ENCODE data around the gene EYS. TPM values are rescaled to one million over a fixed set of nuclear protein-coding genes. Genes with fewer than 3 reads are reported as not detected.

Gene EYS
- total and polyA plus RNA-seq, 2 experiments from 2014 or later, result 0.04 TPM; not detected in 1

DNA sequence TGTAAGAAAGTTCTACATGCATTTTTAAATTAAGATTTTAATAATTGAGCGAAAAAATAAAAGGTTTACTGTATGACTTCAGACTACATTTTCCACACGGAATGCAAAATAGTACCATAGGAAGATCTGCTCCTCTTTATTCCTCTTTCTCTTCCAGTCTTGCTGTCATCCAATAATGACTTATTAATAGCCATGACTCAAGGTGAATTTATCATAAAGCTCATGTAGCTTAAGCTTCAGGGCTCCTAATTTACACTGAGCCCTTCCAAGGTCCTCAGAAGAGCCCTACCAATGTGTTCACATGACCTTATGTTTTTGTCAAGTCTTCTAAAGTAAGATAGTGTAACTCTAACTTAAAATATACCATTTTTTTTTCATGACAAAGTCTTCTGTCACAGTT lies 1561.4 kb downstream of the EYS start:
- H3K4me2 ChIP-seq (ENCODE audit: unreplicated experiment), result no peak overlapping the region
- no peaks in the 10 kb centered on the region for H4K20me1 ChIP-seq (ENCODE audit: insufficient read depth)
- H3K4me1 ChIP-seq (ENCODE audit: insufficient read depth), result no peaks in the 10 kb centered on the region
- no peaks in the 10 kb centered on the region for H3K9me2 ChIP-seq (ENCODE audit: insufficient read depth)
- in situ Hi-C loops (cut with MboI), result no loop called here
- DNase-seq, result no peak
- no peaks in the 10 kb centered on the region for H3K36me3 ChIP-seq (ENCODE audit: low read depth)
- no peaks in the 10 kb centered on the region for H3K9me3 ChIP-seq (ENCODE audit: low read depth)
- no peaks in the 10 kb centered on the region for H3K79me2 ChIP-seq (ENCODE audit: insufficient read depth)
- TF ChIP-seq EZH2phosphoT487 (IDR thresholded peaks at IDR 0.05; ENCODE audit: insufficient read depth, low read depth), result no peak
- no peak for TF ChIP-seq EZH2 (IDR thresholded peaks at IDR 0.05; ENCODE audit: insufficient read depth, poor library complexity, severe bottlenecking)
- H3K27me3 ChIP-seq (replicated peaks; ENCODE audit: insufficient read depth), result no peaks in the 10 kb centered on the region
- H3F3A ChIP-seq (ENCODE audit: insufficient read depth), result no peaks in the 10 kb centered on the region
- no peak overlapping the region for H2AFZ ChIP-seq
- WGBS, 2 experiments (ENCODE audit: low coverage in 1 of 2, low lambda C conversion rate in 2 of 2, missing lambda C conversion rate in 2 of 2), result 48 to 52% methylated on average over 2 of the region's 2 CpGs
- no peak overlapping the region for H3K27ac ChIP-seq
- H3K4me3 ChIP-seq, result no peak overlapping the region
- no peak overlapping the region for H3K9ac ChIP-seq

DNA sequence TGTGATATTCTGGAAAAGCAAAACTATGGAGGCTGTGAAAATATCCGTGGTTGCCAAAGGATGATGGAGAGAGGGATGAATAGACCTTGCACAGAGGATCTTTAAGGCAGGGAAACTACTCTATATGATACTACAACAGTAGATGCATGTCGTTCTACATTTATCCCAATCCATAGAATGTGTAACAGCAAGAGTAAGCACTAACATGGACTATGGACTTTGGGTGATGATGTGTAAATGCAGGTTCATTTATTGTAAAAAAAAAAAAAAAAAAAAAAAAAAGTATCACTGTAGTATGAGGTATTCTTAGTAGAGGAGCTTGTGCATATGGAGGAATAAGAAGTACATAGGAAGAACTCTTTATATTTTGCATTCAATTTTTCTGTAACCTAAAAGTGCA lies 1563.9 kb downstream of the EYS start:
- Histone ChIP-seq H3K27ac (no peak overlapping the region), H3K79me2 (ENCODE audit: insufficient read depth) (no peaks in the 10 kb centered on the region), H3K27me3 (replicated peaks; ENCODE audit: insufficient read depth) (no peaks in the 10 kb centered on the region), H3K9me3 (ENCODE audit: low read depth) (no peaks in the 10 kb centered on the region), H3K36me3 (ENCODE audit: low read depth) (no peaks in the 10 kb centered on the region), H3K4me3 (no peak overlapping the region), H4K20me1 (ENCODE audit: insufficient read depth) (no peaks in the 10 kb centered on the region), H2AFZ (no peak overlapping the region), H3K9me2 (ENCODE audit: insufficient read depth) (no peaks in the 10 kb centered on the region), H3K4me1 (ENCODE audit: insufficient read depth) (no peaks in the 10 kb centered on the region), H3K9ac (no peak overlapping the region), H3F3A (ENCODE audit: insufficient read depth) (no peaks in the 10 kb centered on the region), H3K4me2 (ENCODE audit: unreplicated experiment) (no peak overlapping the region)
- no peak for TF ChIP-seq EZH2phosphoT487 (IDR thresholded peaks at IDR 0.05; ENCODE audit: insufficient read depth, low read depth)
- no peak for TF ChIP-seq EZH2 (IDR thresholded peaks at IDR 0.05; ENCODE audit: insufficient read depth, poor library complexity, severe bottlenecking)
- in situ Hi-C loops (cut with MboI), result no loop called here
- 30 to 38% methylated on average over 2 of the region's 2 CpGs for WGBS, 2 experiments (ENCODE audit: low coverage in 1 of 2, low lambda C conversion rate in 2 of 2, missing lambda C conversion rate in 2 of 2)
- DNase-seq, result no peak

DNA sequence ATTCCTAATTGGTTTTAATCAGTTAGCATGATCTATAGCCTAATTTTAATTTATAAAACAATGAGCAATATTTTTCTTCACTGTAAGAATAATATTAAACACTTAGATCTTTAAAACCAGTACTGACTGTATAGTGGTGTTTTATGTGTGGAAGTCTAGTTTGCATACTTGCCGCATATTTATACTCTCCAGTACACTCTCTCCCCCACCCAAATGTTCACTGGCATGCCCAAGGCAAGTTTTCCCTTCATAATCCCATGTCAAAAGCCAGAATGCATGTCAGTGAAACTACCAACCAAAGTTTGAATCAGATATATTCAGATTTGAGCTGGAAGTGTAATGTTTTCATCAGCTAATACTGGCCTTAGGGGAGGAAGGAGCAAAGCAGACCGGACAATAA lies 1565.3 kb downstream of the EYS start:
- 67 to 71% methylated on average over 2 of the region's 2 CpGs for WGBS, 2 experiments (ENCODE audit: low coverage in 1 of 2, low lambda C conversion rate in 2 of 2, missing lambda C conversion rate in 2 of 2)
- Histone ChIP-seq H3K4me1 (ENCODE audit: insufficient read depth) (no peaks in the 10 kb centered on the region), H3K4me3 (no peak overlapping the region), H3K9me3 (ENCODE audit: low read depth) (no peaks in the 10 kb centered on the region), H3K36me3 (ENCODE audit: low read depth) (no peaks in the 10 kb centered on the region), H3K27me3 (replicated peaks; ENCODE audit: insufficient read depth) (no peaks in the 10 kb centered on the region), H4K20me1 (ENCODE audit: insufficient read depth) (no peaks in the 10 kb centered on the region), H3K4me2 (ENCODE audit: unreplicated experiment) (no peak overlapping the region), H3K9me2 (ENCODE audit: insufficient read depth) (no peaks in the 10 kb centered on the region), H3K27ac (no peak overlapping the region), H3K79me2 (ENCODE audit: insufficient read depth) (no peaks in the 10 kb centered on the region), H3K9ac (no peak overlapping the region), H2AFZ (no peak overlapping the region), H3F3A (ENCODE audit: insufficient read depth) (no peaks in the 10 kb centered on the region)
- in situ Hi-C loops (cut with MboI), result no loop called here
- no peak for DNase-seq
- TF ChIP-seq EZH2 (IDR thresholded peaks at IDR 0.05; ENCODE audit: insufficient read depth, poor library complexity, severe bottlenecking) (no peak), EZH2phosphoT487 (IDR thresholded peaks at IDR 0.05; ENCODE audit: insufficient read depth, low read depth) (no peak)

DNA sequence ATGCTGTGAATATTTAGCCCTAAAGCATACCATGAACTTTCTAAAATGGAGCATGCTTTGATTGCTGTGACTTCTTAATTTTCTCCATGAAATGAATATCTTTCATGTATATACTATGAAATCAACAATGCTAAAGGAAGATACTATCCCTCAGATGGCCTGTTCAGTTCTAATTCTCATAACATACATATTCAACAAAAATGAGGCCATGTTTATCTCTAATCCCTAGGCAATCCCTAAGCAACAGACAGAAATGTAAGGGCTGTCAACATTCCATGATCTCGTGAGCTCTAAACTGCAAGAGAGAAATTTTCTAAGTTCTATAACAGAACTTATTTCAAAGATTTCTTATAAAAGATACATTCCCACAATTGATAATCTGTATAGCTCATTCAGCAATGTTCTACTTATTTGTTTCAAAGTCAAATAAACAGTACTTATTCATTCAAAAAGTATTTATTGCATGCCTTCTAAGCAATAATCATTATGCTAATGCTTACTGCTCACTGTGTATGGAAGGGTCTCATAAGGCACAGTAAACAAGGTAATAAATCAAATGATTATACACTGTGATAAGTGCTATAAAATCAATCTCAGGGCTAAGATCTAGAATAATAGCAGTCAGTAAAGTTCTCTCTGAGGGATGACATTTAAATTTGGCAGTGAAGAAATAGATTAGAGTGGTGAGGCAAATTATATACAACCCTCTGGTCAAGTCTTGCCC lies 1578.6 kb downstream of the EYS start:
- DNase-seq, result no peak
- H3K4me1 ChIP-seq (ENCODE audit: insufficient read depth), result no peaks in the 10 kb centered on the region
- 21 to 26% methylated on average over 1 of the region's 1 CpG for WGBS, 2 experiments (ENCODE audit: low coverage in 1 of 2, low lambda C conversion rate in 2 of 2, missing lambda C conversion rate in 2 of 2)

More for the DNA sequence above, 1578.6 kb downstream of the EYS start:
- H2AFZ ChIP-seq, result no peak overlapping the region
- H3K36me3 ChIP-seq (ENCODE audit: low read depth), result no peaks in the 10 kb centered on the region
- no peaks in the 10 kb centered on the region for H3K27me3 ChIP-seq (replicated peaks; ENCODE audit: insufficient read depth)
- H3K79me2 ChIP-seq (ENCODE audit: insufficient read depth), result no peaks in the 10 kb centered on the region
- H3K9ac ChIP-seq, result no peak overlapping the region
- in situ Hi-C loops (cut with MboI), result no loop called here
- no peaks in the 10 kb centered on the region for H3F3A ChIP-seq (ENCODE audit: insufficient read depth)
- no peak for TF ChIP-seq EZH2phosphoT487 (IDR thresholded peaks at IDR 0.05; ENCODE audit: insufficient read depth, low read depth)
- H3K9me3 ChIP-seq (ENCODE audit: low read depth), result no peaks in the 10 kb centered on the region
- H3K27ac ChIP-seq, result no peak overlapping the region
- H3K4me3 ChIP-seq, result no peak overlapping the region
- no peaks in the 10 kb centered on the region for H4K20me1 ChIP-seq (ENCODE audit: insufficient read depth)
- H3K4me2 ChIP-seq (ENCODE audit: unreplicated experiment), result no peak overlapping the region
- no peaks in the 10 kb centered on the region for H3K9me2 ChIP-seq (ENCODE audit: insufficient read depth)

Measured in GM23248 (cell line).